ENCODE results near the gene ATF6B.

DNA sequence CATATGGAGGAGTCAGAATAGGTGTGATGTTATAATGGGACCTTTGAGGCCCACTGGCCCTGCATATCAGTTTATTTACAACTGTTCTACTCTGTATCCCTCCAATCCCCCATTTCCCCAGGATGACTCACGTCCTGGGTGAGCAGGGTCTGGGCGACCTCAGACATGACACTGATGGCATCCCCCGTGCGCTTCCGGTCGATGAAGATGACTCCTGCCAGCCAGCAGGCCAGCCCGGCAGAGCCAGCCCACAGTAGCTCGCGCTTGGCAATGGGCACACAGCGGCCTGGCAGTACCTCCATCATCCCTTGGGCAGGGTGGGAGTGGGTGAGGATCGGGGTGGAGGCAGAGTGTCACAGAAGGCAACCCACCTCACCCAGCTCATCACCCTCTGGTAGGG is 42.2 kb upstream of the ATF6B start:
- no peak for TF ChIP-seq CTCF (IDR thresholded peaks at IDR 0.05)
- no peak for TF ChIP-seq POLR2A (IDR thresholded peaks at IDR 0.05)

Data from gastroesophageal sphincter (tissue), 3 donors.